HAP-1 (cell line): ENCODE measurements around the gene SCN4A.

Experiments
- DNase-seq, 2 experiments: peaks; one replicate each; pipeline ENCODE4 v3.0.0-alpha.2; 2016 to 2020; ENCODE audit warnings: low spot score in 2 of 2
- H3K27me3 ChIP-seq: fragments of 250-450 bp; sonication (Bioruptor Pico); 2 replicates; pipeline ENCODE4 v1.5.1; 2020; ENCODE audit warnings: low read depth, mild to moderate bottlenecking, moderate library complexity
- H3K36me3 ChIP-seq: fragments of 250-450 bp; sonication (Bioruptor Pico); replicated peaks from 2 replicates; pipeline ENCODE4 v1.5.1; 2020; ENCODE audit warnings: mild to moderate bottlenecking
- H3K4me1 ChIP-seq: fragments of 250-450 bp; sonication (Bioruptor Pico); 2 replicates; pipeline ENCODE4 v1.5.1; 2020; ENCODE audit warnings: mild to moderate bottlenecking
- H3K4me3 ChIP-seq: fragments of 250-450 bp; sonication (Bioruptor Pico); 2 replicates; pipeline ENCODE4 v1.5.1; 2020; ENCODE audit warnings: mild to moderate bottlenecking, moderate library complexity
- H3K9me3 ChIP-seq: fragments of 250-450 bp; sonication (Bioruptor Pico); 2 replicates; pipeline ENCODE4 v1.5.1; 2020; ENCODE audit warnings: mild to moderate bottlenecking, moderate library complexity
- in situ Hi-C: fragments of 300-500 bp; cut with MboI; formaldehyde crosslinking; loops from 3 replicates; pipeline ENCODE4 v1.14.3; 2020; ENCODE audit warnings: low sequenced_read_pairs, inconsistent platforms, mixed read lengths

The SCN4A gene

DNA sequence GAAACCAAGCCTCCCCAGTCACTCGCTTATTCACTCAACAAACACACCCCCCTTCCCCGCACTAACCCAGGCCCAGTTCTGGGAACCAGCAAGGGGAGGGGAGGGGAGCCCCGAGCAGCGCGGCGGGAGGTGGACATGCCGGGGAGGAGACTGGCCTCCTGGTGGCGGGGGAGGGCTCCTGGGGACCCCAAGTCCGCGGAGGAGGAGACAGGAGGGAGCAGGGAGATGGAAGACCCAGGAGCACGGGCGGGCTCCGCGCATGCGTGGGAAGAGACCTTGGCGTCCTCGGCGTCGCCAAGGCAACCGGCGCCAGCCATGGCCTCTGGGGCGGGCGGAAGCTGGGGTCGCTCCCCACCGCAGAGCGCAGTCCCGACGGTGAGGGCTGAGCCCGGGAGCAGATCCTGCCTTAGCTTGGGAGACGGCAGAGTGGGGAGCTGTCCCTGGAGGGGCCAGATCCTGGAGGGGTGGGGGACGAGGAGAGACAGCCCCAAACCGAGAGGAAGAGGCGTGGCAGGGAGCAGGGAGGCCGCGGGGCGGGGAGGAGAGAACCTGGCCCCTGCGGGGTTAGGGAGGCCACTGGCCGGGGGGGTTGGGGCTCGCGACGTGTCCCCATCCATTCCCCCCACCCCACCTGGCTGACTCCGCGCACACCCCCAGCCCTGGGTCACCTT lies 25.5 kb upstream of the SCN4A start, which contains the start of gene PRR29:
PRR29 (plus strand) TSS at position 302 of the 671 bp plus-strand sequence; CDS start at position 316, 14 bp downstream.
- no peaks in the 10 kb centered on the region for H3K4me1 ChIP-seq
- no peaks in the 10 kb centered on the region for H3K36me3 ChIP-seq
- H3K9me3 ChIP-seq: no peaks in the 10 kb centered on the region
- peak within 1 kb of the TSS; percentile 36 for H3K4me3 ChIP-seq
- peak; percentile 47 to 81 for DNase-seq
- in situ Hi-C loops: no loop called here
- H3K27me3 ChIP-seq: peaks cover 17% of the 10 kb centered on the region; the same call in 1 of the 2 replicates

DNA sequence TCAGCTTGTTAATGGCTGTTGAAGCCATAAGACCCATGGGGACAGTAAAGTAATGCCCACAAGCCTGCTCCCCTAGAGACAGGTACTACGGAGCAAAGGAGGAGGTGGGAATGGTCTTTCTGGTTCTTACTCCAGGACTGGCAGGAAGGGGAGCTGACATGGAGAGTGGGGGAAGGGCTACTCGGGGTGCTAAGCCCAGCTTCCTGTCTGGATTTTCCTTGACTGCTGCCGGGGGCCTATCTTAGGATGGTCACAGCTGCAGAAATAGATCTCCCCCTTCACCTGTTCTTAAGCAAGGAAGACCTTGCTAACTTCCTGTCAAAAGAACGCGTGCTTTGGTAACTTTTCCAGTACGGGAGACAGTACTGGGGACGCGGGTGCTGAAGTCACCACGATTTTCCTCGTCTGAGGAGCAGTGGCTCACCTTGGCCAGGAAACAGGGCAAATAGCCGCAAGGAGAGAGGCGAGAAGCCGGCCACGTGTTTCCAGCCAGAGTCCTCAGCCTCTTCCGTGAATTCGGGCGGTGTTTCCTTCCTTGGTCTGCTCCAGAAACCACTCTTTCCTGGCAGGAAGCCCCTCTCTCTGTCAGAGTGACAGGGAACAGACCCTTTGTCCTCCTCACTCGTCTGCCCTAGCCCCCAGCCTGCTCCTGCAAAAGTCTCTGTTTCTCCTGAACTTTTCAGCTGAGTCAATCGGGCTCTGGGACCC lies 24.8 kb upstream of the SCN4A start:
- H3K9me3 ChIP-seq: no peaks in the 10 kb centered on the region
- no peaks in the 10 kb centered on the region for H3K4me1 ChIP-seq
- H3K27me3 ChIP-seq: peaks cover 18% of the 10 kb centered on the region
- no peak overlapping the region for H3K4me3 ChIP-seq
- in situ Hi-C loops: no loop called here
- DNase-seq: no peak
- no peaks in the 10 kb centered on the region for H3K36me3 ChIP-seq

- H3K4me3 ChIP-seq: no peak overlapping the region
- peaks cover 24% of the 10 kb centered on the region for H3K27me3 ChIP-seq
- no peaks in the 10 kb centered on the region for H3K9me3 ChIP-seq
- DNase-seq: no peak
- H3K36me3 ChIP-seq: no peaks in the 10 kb centered on the region
- in situ Hi-C loops: no loop called here
- no peaks in the 10 kb centered on the region for H3K4me1 ChIP-seq
Observed at GRCh38 chr17:63996430-63997182, 23.9 kb upstream of the SCN4A start.

DNA sequence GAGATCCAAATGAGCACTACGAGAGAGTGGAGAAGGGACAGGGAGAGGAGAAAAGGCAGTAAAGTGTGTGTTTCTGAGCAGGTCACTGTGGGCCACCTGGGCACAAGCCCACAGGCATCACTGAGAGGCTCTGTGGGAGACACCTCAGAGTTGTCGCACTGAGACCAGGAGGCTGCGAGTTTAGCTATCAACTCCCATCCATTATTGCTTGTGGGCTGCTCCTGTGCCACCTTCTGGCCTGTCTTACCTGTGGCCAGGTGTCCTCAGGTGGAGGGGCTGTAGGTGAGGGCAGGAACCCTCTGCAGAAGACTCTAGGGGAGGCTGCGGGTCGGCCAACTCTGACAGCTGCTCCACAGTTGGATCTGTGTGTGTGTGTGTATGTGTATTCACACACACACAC lies 22.9 kb upstream of the SCN4A start:
- Histone ChIP-seq H3K4me3 (no peak overlapping the region), H3K36me3 (no peaks in the 10 kb centered on the region), H3K9me3 (no peaks in the 10 kb centered on the region), H3K4me1 (no peaks in the 10 kb centered on the region), H3K27me3 (peaks cover 24% of the 10 kb centered on the region)
- in situ Hi-C loops: no loop called here
- no peak for DNase-seq

GRCh38 chr17:63993368-63993985 lies 20.8 kb upstream of the SCN4A start:
- no peak for DNase-seq
- peaks cover 24% of the 10 kb centered on the region for H3K27me3 ChIP-seq
- H3K36me3 ChIP-seq: no peaks in the 10 kb centered on the region
- H3K4me1 ChIP-seq: no peaks in the 10 kb centered on the region
- in situ Hi-C loops: no loop called here
- no peak overlapping the region for H3K4me3 ChIP-seq
- H3K9me3 ChIP-seq: no peaks in the 10 kb centered on the region

- H3K27me3 ChIP-seq: peaks cover 17% of the 10 kb centered on the region
- H3K9me3 ChIP-seq: no peaks in the 10 kb centered on the region
Observed at GRCh38 chr17:63991611-63992010, 18.9 kb upstream of the SCN4A start.

DNA sequence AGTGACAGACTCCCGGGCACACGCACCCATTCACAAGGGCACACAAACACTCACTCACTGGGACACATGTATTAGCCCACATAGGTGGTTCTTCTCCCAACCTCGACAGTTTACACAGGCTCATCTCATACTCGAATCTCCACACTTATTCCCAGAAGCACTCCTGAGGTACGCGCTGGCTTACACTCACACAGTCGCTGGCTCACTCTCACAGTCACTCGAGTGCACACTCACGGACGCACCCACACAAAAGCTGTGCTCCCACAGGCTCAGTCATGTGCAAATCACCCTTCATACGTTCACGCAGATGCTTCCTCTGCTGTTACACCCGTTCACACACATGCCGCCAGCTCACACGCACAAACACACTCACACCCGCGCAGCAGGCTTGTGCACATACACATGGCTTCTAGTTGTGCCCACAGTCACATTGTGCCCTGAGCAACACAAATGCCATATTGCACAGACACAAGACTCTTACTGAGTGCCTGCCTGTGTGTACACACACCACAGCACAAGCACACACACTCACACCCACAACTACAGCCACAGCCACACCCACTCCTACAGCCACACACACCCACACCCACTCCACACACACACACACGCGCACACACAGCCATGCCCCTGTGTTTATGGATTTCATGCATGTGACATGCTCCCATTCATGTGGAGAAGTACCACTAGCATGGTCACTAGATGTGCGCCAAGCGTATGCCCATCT lies 17.1 kb upstream of the SCN4A start:
- Histone ChIP-seq H3K4me1 (no peaks in the 10 kb centered on the region), H3K4me3 (no peak overlapping the region), H3K9me3 (no peaks in the 10 kb centered on the region), H3K36me3 (no peaks in the 10 kb centered on the region), H3K27me3 (peaks cover 15% of the 10 kb centered on the region)
- no peak for DNase-seq
- in situ Hi-C loops: no loop called here

More at GRCh38 chr17:63991611-63992010, 18.9 kb upstream of the SCN4A start:
- DNase-seq: no peak
- no peaks in the 10 kb centered on the region for H3K4me1 ChIP-seq
- no peaks in the 10 kb centered on the region for H3K36me3 ChIP-seq
- no peak overlapping the region for H3K4me3 ChIP-seq
- in situ Hi-C loops: no loop called here

GRCh38 chr17:63988741-63989621 lies 16.3 kb upstream of the SCN4A start:
- in situ Hi-C loops: no loop called here
- no peak for DNase-seq
- Histone ChIP-seq H3K4me3 (no peak overlapping the region), H3K4me1 (no peaks in the 10 kb centered on the region), H3K27me3 (peaks cover 13% of the 10 kb centered on the region), H3K9me3 (no peaks in the 10 kb centered on the region), H3K36me3 (no peaks in the 10 kb centered on the region)

DNA sequence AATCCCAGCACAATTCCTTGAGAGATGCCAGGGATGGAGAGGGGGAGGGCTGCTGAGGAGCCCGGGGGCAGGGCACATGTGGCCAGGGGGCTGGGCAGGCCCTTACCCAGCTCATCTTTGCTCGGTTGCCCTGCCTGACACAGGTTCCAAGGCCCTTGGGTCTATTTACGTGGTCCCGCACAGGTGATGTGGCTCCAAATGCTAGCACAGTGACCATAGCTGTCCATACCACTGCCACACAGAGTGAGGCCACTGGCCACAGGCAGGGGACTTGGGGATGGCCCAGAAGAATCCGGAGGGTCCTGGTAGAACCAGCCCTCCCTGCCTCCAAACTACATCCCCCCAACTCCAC lies 15.4 kb upstream of the SCN4A start:
- H3K4me3 ChIP-seq: no peak overlapping the region
- H3K4me1 ChIP-seq: no peaks in the 10 kb centered on the region
- H3K9me3 ChIP-seq: no peaks in the 10 kb centered on the region
- no peaks in the 10 kb centered on the region for H3K36me3 ChIP-seq
- no peak for DNase-seq
- in situ Hi-C loops: no loop called here
- H3K27me3 ChIP-seq: peaks cover 7% of the 10 kb centered on the region; the same call in 1 of the 2 replicates

DNA sequence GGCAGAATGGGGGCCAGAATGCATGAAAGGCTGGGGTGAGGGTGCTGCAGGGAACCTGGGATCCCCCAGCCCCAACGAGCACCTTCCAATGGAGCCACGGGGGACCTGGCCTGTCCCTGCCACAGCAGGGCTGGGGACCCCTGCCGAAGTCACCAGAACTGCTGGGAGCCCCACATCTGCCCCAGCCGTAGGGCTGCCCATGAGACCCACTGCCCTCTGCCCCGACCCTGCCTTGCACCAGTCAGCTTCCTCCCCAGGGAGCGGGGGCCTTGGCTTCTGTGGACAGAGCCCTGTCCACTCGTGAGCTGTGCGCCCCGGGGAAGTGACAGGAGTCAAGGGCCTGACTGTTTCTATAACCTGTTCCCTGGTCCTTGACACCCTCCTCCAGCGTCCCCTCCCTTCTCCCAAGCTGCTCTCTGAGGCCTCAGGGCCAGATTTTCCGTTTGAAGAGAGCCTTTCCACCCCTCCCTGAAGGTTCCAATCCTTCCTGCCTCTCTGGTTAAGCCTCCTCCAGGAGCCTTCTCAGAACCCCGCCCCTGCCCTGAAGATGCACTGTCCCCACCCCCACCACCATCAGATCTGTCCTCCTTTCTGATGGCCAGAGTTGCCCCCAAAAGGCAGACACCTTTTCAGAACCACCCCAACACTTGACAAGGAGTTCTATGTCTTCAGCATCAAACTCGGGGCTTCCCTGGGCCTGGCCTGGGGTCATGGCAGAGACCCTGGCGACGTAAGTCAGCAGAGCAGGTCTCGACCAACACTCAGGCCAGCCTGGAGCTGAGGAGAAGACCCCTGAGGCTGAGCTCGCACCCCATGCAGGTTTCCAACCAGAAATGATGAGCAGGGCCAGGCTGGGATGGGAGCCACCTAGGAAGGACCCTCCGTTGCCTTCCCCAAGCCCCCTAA lies 14.8 kb upstream of the SCN4A start:
- Histone ChIP-seq H3K4me3 (no peak overlapping the region), H3K9me3 (no peaks in the 10 kb centered on the region), H3K4me1 (no peaks in the 10 kb centered on the region), H3K36me3 (no peaks in the 10 kb centered on the region), H3K27me3 (peaks cover 6% of the 10 kb centered on the region; the same call in 1 of the 2 replicates)
- in situ Hi-C loops: no loop called here
- no peak for DNase-seq

GRCh38 chr17:63986821-63987220 lies 14.1 kb upstream of the SCN4A start:
- Histone ChIP-seq H3K27me3 (no peaks in the 10 kb centered on the region), H3K4me3 (no peak overlapping the region), H3K4me1 (no peaks in the 10 kb centered on the region), H3K36me3 (no peaks in the 10 kb centered on the region), H3K9me3 (no peaks in the 10 kb centered on the region; the same call in 1 of the 2 replicates)
- no peak for DNase-seq
- in situ Hi-C loops: no loop called here
